HG03432 (cell line): ENCODE results near the gene NRSN2.
"Not testable (repeated sequence)": the region's sequence is repeated elsewhere in the genome, so short reads cannot be mapped to it uniquely, and the experiment has no call there.

Experiments used
- ATAC-seq: cut with Tn5 transposase; IDR thresholded peaks from one replicate; pipeline ENCODE4 v1.9.1; 2021; ENCODE audit warnings: mild to moderate bottlenecking, moderate library complexity; ENCODE audit not compliant: unreplicated experiment

NRSN2 gene

GRCh38 chr20:325045-325888 lies 21.6 kb upstream of the NRSN2 start, which contains the start of gene SOX12:
TSS of gene SOX12 (plus strand) at chr20:325552. CDS start at chr20:325925, 373 bp downstream.
- peak; percentile 79 for ATAC-seq

- ATAC-seq, result peak; percentile 14
Observed at GRCh38 chr20:325889-326644, 20.8 kb upstream of the NRSN2 start.

- no peak for ATAC-seq
Observed at GRCh38 chr20:326645-327185, 20.2 kb upstream of the NRSN2 start.

GRCh38 chr20:327186-328026 lies 19.5 kb upstream of the NRSN2 start:
- no peak for ATAC-seq

GRCh38 chr20:328027-328974 lies 18.6 kb upstream of the NRSN2 start:
- ATAC-seq, result no peak

- no peak for ATAC-seq
Observed at GRCh38 chr20:328975-329695, 17.8 kb upstream of the NRSN2 start.

GRCh38 chr20:329851-330232 lies 17.1 kb upstream of the NRSN2 start:
- no peak for ATAC-seq

- no peak for ATAC-seq
Observed at GRCh38 chr20:330233-331149, 16.4 kb upstream of the NRSN2 start.

GRCh38 chr20:334578-334977 lies 12.3 kb upstream of the NRSN2 start:
- ATAC-seq, result no peak

- not testable (repeated sequence) for ATAC-seq
Observed at GRCh38 chr20:336040-336439, 10.9 kb upstream of the NRSN2 start.

GRCh38 chr20:341682-342081 lies 5.2 kb upstream of the NRSN2 start:
- ATAC-seq, result no peak

GRCh38 chr20:343107-343506 lies 3.8 kb upstream of the NRSN2 start:
- ATAC-seq, result no peak

GRCh38 chr20:346033-346639 lies 775 bp upstream of the NRSN2 start:
- ATAC-seq, result no peak

- peak; percentile 9 for ATAC-seq
Observed at GRCh38 chr20:347317-347639, 367 bp downstream of the NRSN2 start.

- peak; percentile 86 for ATAC-seq
Observed at GRCh38 chr20:347640-348484, 951 bp downstream of the NRSN2 start.

GRCh38 chr20:348972-349841 lies 2.3 kb downstream of the NRSN2 start:
- no peak for ATAC-seq
